NCI-H146 (cell line): Measurements from ENCODE around the gene WEE2.
"Not testable (repeated sequence)": the region's sequence is repeated elsewhere in the genome, so short reads cannot be mapped to it uniquely, and the experiment has no call there.

Experiments used
- DNase-seq: peaks from one replicate; lab custom pipeline; 2025; lab: John Stamatoyannopoulos, UW

WEE2 gene

DNA sequence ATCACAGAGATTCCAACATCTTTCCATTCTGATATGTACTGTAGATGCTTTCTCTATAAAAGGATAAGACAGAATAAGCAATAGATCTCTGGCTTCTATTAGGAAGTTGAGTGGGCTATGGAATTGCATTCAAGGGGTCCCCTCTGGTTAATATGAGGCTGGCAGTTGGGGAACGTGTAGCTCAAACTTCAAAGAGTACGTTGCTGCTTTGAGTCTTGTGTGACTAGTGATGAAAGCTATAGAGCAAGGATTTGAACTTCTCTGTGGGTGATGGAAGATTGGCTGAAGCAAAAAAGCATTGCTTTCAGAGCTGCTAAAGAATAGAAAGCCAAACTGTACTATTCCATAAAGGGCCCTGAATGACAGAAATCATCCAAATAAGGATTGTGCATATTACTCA is 6.4 kb downstream of the WEE2 start:
- no peak for DNase-seq

DNA sequence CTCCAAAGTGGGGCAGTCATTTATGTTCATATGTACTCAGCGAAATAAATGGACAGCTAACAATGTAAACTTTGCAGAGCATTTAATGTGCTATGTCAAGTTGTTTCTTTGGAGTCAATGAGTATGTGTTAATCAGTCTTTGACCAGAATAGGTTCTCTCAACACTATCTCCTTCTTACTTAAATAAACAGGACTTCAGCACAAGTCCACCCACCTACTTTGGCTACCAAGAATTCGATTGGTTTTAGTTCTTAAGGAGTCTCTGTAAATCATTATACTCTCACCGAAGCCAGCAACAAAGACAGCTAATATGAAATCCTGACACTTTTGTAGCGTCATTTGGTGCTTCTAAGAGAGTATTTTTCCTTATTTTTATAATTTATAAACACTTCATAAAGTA is 6.9 kb downstream of the WEE2 start:
- no peak for DNase-seq

DNA sequence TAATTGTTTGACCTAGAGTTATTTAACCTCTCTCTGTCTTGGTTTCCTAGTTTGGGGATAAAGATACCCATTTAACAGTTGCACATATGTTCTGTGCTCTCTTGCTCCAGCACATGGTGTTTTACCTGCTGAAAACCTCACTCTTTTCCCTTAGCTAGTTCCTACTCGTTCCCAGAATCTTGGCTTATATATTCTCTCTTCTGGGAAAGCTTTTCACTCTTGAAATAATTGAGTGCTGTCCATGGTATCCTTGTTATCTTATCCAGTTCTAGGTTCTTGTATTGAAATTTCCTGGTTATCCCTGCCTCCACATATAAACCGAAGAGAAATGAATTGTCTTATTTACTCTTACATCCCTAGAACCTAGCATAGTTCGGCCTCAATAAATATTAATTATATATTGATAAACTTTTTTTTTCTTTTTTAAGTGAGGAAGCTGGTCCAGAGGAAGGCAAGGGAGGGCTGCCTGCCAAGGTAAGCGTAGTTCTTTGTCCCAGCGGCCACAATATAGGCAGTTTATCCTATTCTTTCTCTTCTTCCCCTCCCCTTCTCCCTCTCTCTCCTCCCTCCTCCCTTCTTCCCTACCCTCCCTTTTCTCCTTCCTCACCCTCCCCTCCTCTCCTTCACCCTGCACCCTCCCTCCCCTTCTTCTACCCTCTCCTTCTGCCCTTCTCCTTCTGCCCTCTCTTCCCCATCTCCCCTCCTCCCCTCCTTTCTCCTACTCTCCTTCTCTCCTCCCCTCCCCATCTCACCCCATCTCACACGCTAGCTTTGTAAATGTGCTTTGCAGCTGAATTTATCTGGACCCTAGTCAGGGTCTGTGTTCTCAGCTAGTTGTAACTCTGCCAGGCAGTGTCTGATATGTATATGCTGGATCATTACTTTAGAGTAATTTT is 7.9 kb downstream of the WEE2 start:
- DNase-seq, result no peak

DNA sequence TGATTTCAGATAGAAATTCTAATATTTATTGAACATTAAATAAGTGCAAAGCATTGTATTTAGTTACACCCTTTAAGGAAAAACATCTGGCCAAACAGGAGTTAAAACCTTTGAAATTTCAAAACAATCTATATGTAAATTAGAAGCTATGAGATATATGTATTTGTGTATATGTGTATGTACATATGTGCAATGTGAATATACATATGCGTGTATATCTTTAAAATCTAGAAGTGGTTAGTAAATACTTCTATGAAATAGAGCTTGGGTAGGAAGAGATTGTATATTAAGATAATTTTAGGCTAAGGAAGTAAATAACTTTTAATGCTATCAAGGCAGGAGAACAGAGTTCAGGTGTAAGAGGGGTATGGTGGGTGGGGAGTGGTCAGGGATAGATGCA is 9.3 kb downstream of the WEE2 start:
- no peak for DNase-seq

DNA sequence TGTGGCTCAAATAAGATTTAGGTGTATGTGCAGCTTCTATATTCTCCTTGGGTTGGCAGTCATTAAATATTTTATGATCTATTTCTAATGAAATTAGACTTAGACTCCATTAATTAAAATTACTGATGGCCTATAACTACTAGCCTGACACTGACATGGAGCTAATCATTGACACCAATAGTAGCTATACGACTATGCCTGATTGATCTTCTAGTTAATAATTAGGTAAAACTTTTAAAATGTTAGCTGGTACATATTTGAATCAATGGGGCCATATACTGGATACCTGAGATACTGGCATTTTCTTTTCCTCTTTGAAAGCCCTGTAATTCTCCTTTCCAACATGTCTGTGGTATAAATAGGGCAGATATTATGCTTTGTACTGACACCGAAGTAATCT is 14.4 kb downstream of the WEE2 start:
- DNase-seq, result no peak

DNA sequence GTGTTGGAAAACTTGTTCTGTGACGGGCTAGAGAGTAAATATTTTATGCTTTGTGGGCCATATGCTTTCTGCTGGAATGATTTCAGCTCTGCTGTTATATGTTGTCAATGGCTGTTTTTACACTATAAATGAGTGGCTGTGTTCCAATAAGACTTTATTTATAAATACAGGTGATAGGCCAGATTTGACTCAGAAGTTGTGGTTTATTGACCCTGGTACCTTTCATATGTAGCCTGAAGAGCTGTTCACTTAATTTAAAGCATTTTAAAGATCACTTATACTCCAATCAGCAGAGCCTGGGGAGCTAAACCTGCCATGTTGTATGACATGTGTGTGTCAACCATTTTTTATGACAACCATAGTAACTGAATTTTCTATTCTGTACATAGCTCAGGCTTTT is 20.9 kb downstream of the WEE2 start:
- DNase-seq, result no peak

DNA sequence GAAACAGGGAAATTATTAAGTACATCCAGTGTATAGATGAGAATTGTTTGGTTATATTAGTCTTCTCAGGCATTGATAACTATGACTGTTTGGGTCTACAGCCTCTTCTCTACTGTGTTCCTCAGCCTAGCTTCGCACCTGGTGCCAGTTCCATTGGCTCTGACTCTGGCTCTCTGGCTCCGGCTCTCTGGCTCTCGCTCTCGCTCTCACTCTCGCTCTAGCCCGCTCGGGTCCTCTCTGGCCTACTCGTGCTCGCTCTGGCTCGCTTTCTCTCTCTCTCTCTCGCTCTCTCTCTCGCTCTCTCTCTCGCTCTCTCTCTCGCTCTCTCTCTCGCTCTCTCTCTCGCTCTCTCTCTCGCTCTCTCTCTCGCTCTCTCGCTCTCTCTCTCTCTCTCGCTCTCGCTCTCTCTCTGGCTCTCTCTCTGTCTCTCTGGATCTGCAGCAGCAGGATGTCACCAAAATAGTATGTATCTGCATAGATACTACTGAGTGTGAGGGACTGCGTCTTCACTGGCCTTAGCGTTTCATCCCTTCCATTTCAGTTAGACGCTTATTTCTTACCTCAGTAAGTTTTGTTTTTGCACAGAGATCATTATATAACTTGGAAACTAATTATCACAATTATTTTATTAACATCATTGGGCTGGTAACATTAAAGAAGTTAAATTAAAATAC is 23.5 kb downstream of the WEE2 start:
- DNase-seq, result no peak

DNA sequence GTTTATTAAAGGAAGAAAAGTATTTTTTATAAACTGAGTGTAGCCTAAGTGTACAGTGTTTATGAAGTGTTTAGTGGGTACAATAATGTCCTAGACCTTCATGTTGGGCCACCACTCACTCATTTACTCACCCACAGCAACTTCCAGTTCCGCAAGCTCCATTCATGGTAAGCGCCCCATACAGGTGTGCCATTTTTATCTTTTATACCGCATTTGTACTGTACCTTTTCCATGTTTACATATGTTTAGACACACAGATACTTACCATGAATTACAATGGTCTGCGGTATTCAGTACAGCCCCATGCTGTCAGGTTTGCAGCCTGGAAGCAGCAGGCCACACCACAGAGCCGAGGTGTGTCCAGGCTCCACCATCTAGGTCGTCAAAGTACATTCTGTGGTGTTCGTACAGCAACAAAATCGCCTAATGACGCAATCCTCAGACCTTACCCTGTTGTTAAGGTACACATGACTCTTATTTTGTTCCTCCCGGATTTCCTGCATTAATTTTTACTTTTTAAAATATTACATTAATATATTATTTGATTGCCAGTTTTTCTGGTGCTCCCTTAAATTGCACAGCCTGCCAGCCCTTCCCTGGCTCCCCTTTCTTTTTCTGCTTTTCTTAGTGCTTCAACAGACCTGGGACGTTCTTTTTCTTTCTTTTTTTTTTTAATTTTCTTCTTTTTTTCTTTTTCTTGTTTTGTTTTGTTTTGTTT is 29.1 kb downstream of the WEE2 start:
- peak; percentile 69 for DNase-seq

DNA sequence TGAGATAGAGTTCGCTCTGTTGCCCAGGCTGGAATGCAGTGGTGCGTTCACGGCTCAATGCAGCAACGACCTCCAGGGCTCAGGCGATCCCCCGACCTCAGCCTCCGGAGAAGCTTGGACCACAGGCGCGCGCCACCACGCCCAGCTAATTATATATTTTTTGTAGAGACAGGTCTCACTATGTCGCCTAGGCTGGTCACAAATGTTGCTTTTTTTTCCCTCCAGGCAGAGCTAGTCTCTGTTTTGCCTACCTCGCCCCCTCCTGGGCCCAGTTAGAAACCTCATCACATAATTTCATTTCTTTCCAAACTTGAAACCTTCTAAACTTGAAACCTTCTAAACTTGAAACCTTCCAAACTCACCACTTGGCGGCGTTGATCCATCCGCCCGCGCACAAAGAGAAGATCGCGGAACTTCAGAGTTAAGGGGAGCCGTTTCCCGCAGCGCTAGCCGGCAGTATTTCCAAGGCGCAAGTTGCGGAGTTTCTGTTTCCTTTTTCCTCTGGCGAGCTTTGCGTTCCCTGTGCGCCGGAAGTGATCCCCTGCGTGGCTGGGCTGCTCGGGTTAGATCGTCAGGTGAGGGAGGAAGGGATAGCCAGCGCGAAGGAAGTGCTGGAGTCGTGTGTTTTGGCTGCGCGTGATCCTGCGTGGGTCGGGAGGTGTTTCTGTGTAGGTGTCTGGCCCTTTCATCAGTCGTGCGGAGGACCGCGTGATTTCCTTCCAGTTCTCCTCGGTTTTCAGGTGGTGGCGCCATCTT is 29.9 kb downstream of the WEE2 start, which contains the start of gene SSBP1:
Gene SSBP1 (plus strand): TSS at position 523 of the 756 bp plus-strand sequence. CDS start 809 bp downstream, outside the sequence.
- DNase-seq, result peak; percentile 99

DNA sequence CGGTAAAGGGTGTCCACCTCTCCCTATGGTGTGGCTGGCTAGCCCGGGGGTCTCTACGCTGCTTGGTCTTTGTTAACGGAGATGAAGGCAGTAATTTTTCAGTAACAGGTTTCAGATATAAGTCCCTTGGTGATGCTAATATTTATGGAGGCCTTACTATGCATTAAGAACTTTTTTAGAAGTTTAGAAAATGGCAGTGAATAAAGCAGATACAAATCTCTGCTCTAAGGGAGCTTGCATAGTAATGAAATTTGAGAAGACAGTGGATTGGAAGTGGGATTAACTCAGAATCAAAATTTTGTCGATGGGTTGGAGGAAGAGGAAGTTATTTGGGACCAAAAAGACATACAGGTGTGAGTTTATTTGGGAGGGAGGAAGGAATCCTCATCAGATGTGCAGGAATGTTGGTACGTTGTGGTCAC is 30.4 kb downstream of the WEE2 start:
- no peak for DNase-seq

DNA sequence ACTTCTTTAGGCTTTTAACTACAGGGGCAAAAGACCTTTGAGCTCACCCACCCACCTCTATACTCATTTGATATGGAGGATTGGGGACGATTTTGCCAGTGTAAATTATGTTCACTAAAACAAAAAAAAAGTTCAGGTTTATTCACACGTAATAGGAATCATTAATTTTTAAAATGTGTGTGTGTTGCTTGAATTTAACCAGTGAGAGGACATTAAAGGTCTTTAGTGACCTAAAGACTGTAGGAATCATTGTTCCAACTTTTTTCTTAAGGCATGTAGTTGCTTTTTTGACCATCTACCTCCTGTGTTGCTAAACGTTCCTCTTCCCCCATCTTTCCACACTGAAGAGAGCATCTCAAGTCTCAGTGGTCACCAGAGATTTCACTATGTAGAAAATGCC is 31.1 kb downstream of the WEE2 start:
- DNase-seq, result no peak

DNA sequence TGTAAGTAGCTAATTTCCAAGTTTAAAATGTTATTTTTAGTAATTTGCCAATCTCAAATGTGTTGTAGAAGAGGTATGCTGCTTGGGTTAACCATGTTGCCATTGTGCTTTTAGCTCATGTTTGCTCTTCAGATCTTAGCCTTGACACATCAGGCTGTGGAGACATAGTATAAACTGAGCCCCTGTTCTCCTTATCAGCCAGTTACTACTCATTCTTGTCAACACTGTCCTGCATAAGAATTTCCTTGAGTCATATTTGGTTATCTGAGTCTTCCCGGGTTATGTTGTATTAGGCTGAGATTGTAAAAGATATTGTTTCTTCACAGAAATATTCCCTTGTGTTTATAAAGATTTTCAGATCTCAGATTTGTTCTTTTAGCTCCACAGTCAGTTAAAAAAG is 34.1 kb downstream of the WEE2 start:
- DNase-seq, result no peak

DNA sequence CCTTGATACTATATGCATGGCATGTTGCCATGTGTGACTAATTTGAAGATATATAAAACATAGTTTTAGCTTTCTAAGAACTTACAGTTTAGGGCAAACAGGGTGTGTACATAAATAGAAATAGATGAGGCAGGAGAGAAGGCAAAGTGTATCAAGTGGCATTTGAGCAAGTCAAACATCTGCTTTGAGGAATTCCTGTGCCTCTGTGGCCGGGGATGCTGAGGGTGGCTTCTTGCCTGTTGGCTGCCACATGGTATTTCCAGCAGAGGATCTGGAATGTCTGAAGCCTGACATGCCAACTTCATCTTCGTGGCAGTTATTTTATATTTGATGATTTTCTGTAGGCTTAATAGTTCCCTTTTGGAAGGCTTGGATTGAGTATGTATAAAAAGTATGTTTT is 36.0 kb downstream of the WEE2 start:
- DNase-seq, result no peak

DNA sequence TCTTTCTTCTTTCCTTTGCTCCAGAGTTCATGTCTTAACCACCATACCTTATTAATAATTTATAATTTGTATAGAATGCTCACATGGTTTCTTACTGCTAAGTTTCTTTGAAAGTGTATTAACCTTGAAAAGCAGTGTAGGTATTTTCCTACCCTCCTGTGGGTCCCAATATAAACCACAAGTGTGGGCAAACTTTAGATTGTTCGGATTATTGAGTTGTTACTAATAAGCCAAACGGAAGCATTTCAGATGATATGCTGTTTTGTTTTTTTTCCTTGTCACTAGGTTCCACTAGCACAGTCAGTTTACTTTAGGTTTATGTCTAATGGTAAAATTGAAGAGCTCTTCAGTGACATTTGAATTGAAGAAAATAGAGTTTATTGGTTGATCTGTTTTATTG is 40.2 kb downstream of the WEE2 start:
- no peak for DNase-seq

DNA sequence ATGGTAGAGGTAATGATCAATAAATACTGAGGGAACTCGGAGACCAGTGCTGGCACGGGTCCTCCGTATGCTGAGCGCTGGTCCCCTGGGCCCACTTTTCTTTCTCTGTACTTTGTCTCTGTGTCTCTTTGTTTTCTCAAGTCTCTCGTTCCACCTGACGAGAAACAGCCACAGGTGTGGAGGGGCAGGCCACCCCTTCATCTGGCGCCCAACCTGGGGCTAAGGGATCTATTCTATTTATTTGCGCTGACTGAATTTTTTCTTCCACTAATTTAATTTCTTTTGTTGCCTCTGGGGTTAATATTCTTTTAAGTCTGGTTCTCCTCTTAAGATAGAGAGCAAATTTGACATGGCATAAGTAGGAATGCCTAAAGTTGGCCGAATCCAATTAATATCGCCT is 43.8 kb downstream of the WEE2 start:
- DNase-seq, result not testable (repeated sequence)

DNA sequence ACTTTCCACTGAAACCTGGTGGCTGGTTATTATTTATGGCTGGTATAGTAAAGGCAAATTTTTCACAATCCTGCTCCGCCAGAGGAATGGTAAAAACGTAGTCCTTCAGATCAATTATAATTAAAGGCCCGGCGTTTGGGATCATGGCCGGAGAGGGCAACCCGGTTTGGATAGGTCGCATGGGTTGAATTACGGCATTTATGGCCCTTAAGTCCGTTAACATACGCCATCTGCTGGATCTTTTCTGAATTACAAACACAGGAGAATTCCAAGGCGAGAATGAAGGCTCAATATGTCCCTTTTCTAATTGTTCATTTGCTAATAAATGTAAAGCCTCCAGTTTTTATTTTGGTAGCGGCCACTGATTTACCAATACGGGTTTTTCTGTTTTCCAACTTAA is 44.5 kb downstream of the WEE2 start:
- DNase-seq, result no peak

DNA sequence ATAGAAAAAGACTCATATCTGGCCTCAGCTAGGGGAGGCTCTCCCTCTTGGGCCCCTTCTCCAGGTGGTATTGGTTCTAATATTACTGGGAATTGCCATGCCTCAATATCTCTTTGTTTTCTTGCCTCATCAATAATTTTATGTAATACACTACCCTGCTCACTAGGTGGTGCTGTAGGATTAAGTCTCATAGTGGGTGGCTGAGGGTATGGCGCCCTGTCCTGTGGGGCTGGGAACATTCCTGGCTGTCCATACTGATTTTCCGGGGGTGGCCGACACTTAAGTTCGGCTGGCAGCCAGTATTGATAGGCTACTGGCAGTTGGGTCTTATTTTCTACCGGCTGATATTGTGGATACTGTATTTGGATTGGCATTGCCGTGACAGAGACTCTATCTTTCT is 46.8 kb downstream of the WEE2 start:
- peak; percentile 35 for DNase-seq

DNA sequence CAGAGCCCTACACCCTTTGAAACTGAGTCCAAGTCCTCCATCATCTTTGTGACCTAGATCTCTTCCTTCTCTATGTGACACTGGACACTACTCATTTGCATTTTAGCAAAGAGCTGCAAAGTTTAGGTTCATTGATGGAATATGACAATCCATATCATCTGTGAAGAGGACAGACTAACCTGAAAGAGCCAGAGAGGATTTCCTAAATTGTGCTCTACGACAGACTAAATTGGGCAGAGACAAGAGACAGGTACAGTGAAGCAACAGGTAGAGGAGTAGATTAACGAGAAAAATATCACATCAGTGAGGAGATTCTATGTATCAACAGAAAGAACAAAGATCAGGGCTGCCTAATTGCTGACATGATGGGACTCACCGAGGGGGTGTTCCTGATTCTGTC is 55.6 kb downstream of the WEE2 start, which contains the start of gene TAS2R3:
Gene TAS2R3 (plus strand): TSS at position 301 of the 400 bp plus-strand sequence. CDS start 62 bp downstream, at position 363.
- no peak for DNase-seq

DNA sequence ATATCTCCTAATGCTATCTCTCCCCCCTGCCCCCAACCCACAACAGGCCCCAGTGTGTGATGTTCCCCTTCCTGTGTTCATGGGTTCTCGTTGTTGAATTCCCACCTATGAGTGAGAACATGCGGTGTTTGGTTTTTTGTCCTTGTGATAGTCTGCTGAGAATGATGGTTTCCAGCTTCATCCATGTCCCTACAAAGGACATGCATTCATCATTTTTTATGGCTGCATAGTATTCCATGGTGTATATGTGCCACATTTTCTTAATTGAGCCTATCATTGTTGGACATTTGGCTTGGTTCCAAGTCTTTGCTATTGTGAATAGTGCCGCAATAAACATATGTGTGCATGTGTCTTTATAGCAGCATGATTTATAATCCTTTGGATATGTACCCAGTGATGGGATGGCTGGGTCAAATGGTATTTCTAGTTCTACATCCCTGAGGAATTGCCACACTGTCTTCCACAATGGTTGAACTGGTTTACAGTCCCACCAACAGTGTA is 62.0 kb downstream of the WEE2 start:
- DNase-seq, result not testable (repeated sequence)

DNA sequence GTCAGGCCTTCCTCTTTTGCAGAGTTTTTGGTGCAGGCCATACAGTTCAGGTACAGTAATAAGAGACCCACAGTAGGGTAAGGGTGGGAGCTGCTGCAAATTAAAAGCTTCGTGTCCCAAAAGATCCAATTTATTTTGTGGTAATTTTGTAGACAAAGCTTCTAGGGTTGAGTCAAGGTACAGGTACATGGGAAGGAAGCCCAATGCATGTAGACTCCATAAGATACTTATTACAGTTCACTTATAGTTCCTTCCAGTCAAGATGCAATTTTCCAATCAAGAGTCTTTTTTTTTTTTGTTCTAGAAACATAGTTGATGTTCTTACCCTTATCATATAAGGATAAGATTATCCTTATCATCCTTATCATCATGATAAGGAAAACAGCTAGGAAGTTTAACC is 68.2 kb downstream of the WEE2 start, which contains the start of gene TAS2R4:
Gene TAS2R4 (plus strand): TSS at position 301 of the 400 bp plus-strand sequence. CDS start 1,815 bp downstream, outside the sequence.
- no peak for DNase-seq
